Mononuclear cell (primary cell): ENCODE results near the gene ZCCHC2. TPM values are rescaled to one million over a fixed set of nuclear protein-coding genes. Genes with fewer than 3 reads are reported as not detected.
A peak's percentile ranks its signal among the peaks of the same experiment; 100 is the strongest.

Source experiments
- H3K27me3 ChIP-seq: 2 replicates; pipeline ENCODE4 v1.6.0; 2011; ENCODE audit warnings: low read length, control low read depth; ENCODE audit not compliant: insufficient read depth
- H3K4me1 ChIP-seq: 2 replicates; pipeline ENCODE4 v1.5.1; 2011; ENCODE audit warnings: mild to moderate bottlenecking, low read length, control low read depth; ENCODE audit not compliant: insufficient read depth
- H3K4me3 ChIP-seq: 2 replicates; pipeline ENCODE4 v1.5.1; 2011; ENCODE audit warnings: mild to moderate bottlenecking, low read length, moderate library complexity
- H3K9me3 ChIP-seq: 2 replicates; pipeline ENCODE4 v1.5.1; 2011; ENCODE audit warnings: low read depth, mild to moderate bottlenecking, control low read depth, low read length
- total RNA-seq: library from RNA; depleted of rRNA; stranded (reverse); fragments of >200 nt; gene quantifications from one replicate; pipeline ENCODE4 v1.2.3, GENCODE V29; 2012

Gene ZCCHC2
- total RNA-seq, 1 donor: 54.5 TPM

GRCh38 chr18:62500174-62500573 is 22.7 kb upstream of the ZCCHC2 start:
- H3K4me3 ChIP-seq: no peak overlapping the region
- H3K4me1 ChIP-seq: peaks cover 22% of the 10 kb centered on the region
- H3K9me3 ChIP-seq: no peaks in the 10 kb centered on the region
- peaks cover 4% of the 10 kb centered on the region for H3K27me3 ChIP-seq

- H3K4me1 ChIP-seq: peaks cover 31% of the 10 kb centered on the region
- H3K9me3 ChIP-seq: no peaks in the 10 kb centered on the region
- H3K27me3 ChIP-seq: peaks cover under 1% of the 10 kb centered on the region
- H3K4me3 ChIP-seq: no peak overlapping the region
Measured at GRCh38 chr18:62500966-62501591, 21.7 kb upstream of the ZCCHC2 start.

- Histone ChIP-seq H3K9me3 (no peaks in the 10 kb centered on the region), H3K4me3 (peak overlapping the region; percentile 28), H3K4me1 (peaks cover 22% of the 10 kb centered on the region), H3K27me3 (no peaks in the 10 kb centered on the region)
Measured at GRCh38 chr18:62505669-62506494, 16.9 kb upstream of the ZCCHC2 start.

GRCh38 chr18:62506495-62507143 is 16.2 kb upstream of the ZCCHC2 start:
- Histone ChIP-seq H3K9me3 (peaks cover 1% of the 10 kb centered on the region), H3K4me1 (peaks cover 24% of the 10 kb centered on the region), H3K27me3 (no peaks in the 10 kb centered on the region), H3K4me3 (peak overlapping the region; percentile 28)

GRCh38 chr18:62509779-62510178 is 13.0 kb upstream of the ZCCHC2 start:
- no peaks in the 10 kb centered on the region for H3K27me3 ChIP-seq
- H3K9me3 ChIP-seq: peaks cover 33% of the 10 kb centered on the region
- peaks cover 24% of the 10 kb centered on the region for H3K4me1 ChIP-seq
- H3K4me3 ChIP-seq: no peak overlapping the region

GRCh38 chr18:62510789-62511188 is 12.0 kb upstream of the ZCCHC2 start:
- peaks cover 37% of the 10 kb centered on the region for H3K9me3 ChIP-seq
- H3K27me3 ChIP-seq: no peaks in the 10 kb centered on the region

GRCh38 chr18:62512532-62512931 is 10.3 kb upstream of the ZCCHC2 start:
- Histone ChIP-seq H3K9me3 (peaks cover 37% of the 10 kb centered on the region), H3K4me1 (peaks cover 8% of the 10 kb centered on the region), H3K4me3 (no peak overlapping the region), H3K27me3 (no peaks in the 10 kb centered on the region)

More at GRCh38 chr18:62510789-62511188, 12.0 kb upstream of the ZCCHC2 start:
- peaks cover 15% of the 10 kb centered on the region for H3K4me1 ChIP-seq
- H3K4me3 ChIP-seq: no peak overlapping the region

- H3K27me3 ChIP-seq: no peaks in the 10 kb centered on the region
- H3K9me3 ChIP-seq: peaks cover 37% of the 10 kb centered on the region
- H3K4me3 ChIP-seq: no peak overlapping the region
- peaks cover 8% of the 10 kb centered on the region for H3K4me1 ChIP-seq
Measured at GRCh38 chr18:62512996-62513395, 9.8 kb upstream of the ZCCHC2 start.

GRCh38 chr18:62514570-62514969 is 8.3 kb upstream of the ZCCHC2 start:
- peaks cover 37% of the 10 kb centered on the region for H3K9me3 ChIP-seq
- H3K27me3 ChIP-seq: no peaks in the 10 kb centered on the region
- no peak overlapping the region for H3K4me3 ChIP-seq
- H3K4me1 ChIP-seq: peaks cover 8% of the 10 kb centered on the region

- Histone ChIP-seq H3K9me3 (peaks cover 37% of the 10 kb centered on the region), H3K4me3 (no peak overlapping the region), H3K4me1 (peaks cover 7% of the 10 kb centered on the region), H3K27me3 (no peaks in the 10 kb centered on the region)
Measured at GRCh38 chr18:62516242-62516641, 6.6 kb upstream of the ZCCHC2 start.

- Histone ChIP-seq H3K9me3 (peaks cover 15% of the 10 kb centered on the region), H3K4me3 (no peak overlapping the region), H3K4me1 (peaks cover 16% of the 10 kb centered on the region), H3K27me3 (no peaks in the 10 kb centered on the region)
Measured at GRCh38 chr18:62518460-62519375, 4.1 kb upstream of the ZCCHC2 start.

GRCh38 chr18:62519684-62520083 is 3.1 kb upstream of the ZCCHC2 start:
- no peak overlapping the region for H3K4me3 ChIP-seq
- H3K27me3 ChIP-seq: no peaks in the 10 kb centered on the region
- H3K9me3 ChIP-seq: peaks cover 5% of the 10 kb centered on the region

GRCh38 chr18:62521082-62521481 is 1.7 kb upstream of the ZCCHC2 start:
- Histone ChIP-seq H3K27me3 (no peaks in the 10 kb centered on the region), H3K9me3 (no peaks in the 10 kb centered on the region), H3K4me3 (no peak overlapping the region), H3K4me1 (peaks cover 29% of the 10 kb centered on the region)

More at GRCh38 chr18:62519684-62520083, 3.1 kb upstream of the ZCCHC2 start:
- peaks cover 16% of the 10 kb centered on the region for H3K4me1 ChIP-seq

GRCh38 chr18:62521593-62521992 is 1.2 kb upstream of the ZCCHC2 start:
- peaks cover 30% of the 10 kb centered on the region for H3K4me1 ChIP-seq

More at GRCh38 chr18:62521593-62521992, 1.2 kb upstream of the ZCCHC2 start:
- Histone ChIP-seq H3K9me3 (no peaks in the 10 kb centered on the region), H3K4me3 (peak overlapping the region; percentile 86), H3K27me3 (no peaks in the 10 kb centered on the region)
